K562 (cell line): ENCODE results near the gene DNMBP. TPM values are rescaled to one million over a fixed set of nuclear protein-coding genes. Genes with fewer than 3 reads are reported as not detected.

Source experiments
- BCL6 ChIP-seq: fragments of 250-450 bp; sonication (Bioruptor Pico); IDR thresholded peaks from 2 replicates; pipeline ENCODE4 v1.4.0; 2020
- CBFB ChIP-seq: sonication (generic); formaldehyde crosslinking; IDR thresholded peaks from 2 replicates; pipeline ENCODE4 v1.4.0; 2020; ENCODE audit warnings: mild to moderate bottlenecking, missing genetic modification reagents
- CBX2 ChIP-seq: fragments of 200-600 bp; sonication (generic); IDR thresholded peaks from one replicate; pipeline ENCODE4 v1.6.1; 2012; ENCODE audit warnings: mild to moderate bottlenecking, low read length, inconsistent platforms; ENCODE audit not compliant: insufficient read depth, poor library complexity, severe bottlenecking
- CHAMP1 ChIP-seq: fragments of 450-650 bp; IDR thresholded peaks from 2 replicates; pipeline ENCODE4 v1.6.1; 2016; ENCODE audit warnings: mild to moderate bottlenecking
- CTBP1 ChIP-seq: fragments of 450-650 bp; IDR thresholded peaks from 2 replicates; pipeline ENCODE4 v1.6.1; 2016; ENCODE audit warnings: borderline replicate concordance
- ETV6 ChIP-seq, 3 experiments: fragments of 150-350 bp in 1 of 3; sonication (generic) in 1 of 3; formaldehyde crosslinking in 1 of 3; IDR thresholded peaks; 2 replicates each; pipeline versions ENCODE4 v1.6.1 to v1.8.0; 2014 to 2022; ENCODE audit warnings: borderline replicate concordance in 2 of 3, low read depth in 2 of 3, antibody characterized with exemption in 1 of 3, low read length in 1 of 3, mild to moderate bottlenecking in 1 of 3, missing genetic modification reagents in 1 of 3
- GABPB1 ChIP-seq: sonication (generic); formaldehyde crosslinking; IDR thresholded peaks from 2 replicates; pipeline ENCODE4 v1.8.0; 2022; ENCODE audit warnings: mild to moderate bottlenecking, missing genetic modification reagents
- GATAD2A ChIP-seq: fragments of 450-650 bp; IDR thresholded peaks from 2 replicates; pipeline ENCODE4 v1.6.1; 2017
- GTF2B ChIP-seq: IDR thresholded peaks from 2 replicates; pipeline ENCODE4 v1.6.1; 2011; ENCODE audit not compliant: insufficient read length; ENCODE audit errors: extremely low read depth
- GTF3C2 ChIP-seq: IDR thresholded peaks from 3 replicates; pipeline ENCODE4 v1.6.1; 2011; ENCODE audit warnings: borderline replicate concordance, mild to moderate bottlenecking, moderate library complexity; ENCODE audit not compliant: insufficient read length; ENCODE audit errors: extremely low read depth
- HMGXB4 ChIP-seq: sonication (generic); formaldehyde crosslinking; IDR thresholded peaks from 2 replicates; pipeline ENCODE4 v1.8.1; 2023; ENCODE audit warnings: mild to moderate bottlenecking, missing genetic modification reagents
- MAFG ChIP-seq: fragments of 450-650 bp; conservative IDR thresholded peaks from 2 replicates; pipeline ENCODE4 v1.6.1; 2016; ENCODE audit warnings: missing genetic modification characterization, missing compliant biosample characterization
- MEIS2 ChIP-seq: fragments of 450-650 bp; IDR thresholded peaks from 2 replicates; pipeline ENCODE4 v1.6.1; 2014; ENCODE audit warnings: mild to moderate bottlenecking; ENCODE audit not compliant: partially characterized antibody
- NCOA2 ChIP-seq, 2 experiments: fragments of 450-650 bp; IDR thresholded peaks; 2 replicates each; pipeline ENCODE4 v1.6.1; 2018; ENCODE audit warnings: mild to moderate bottlenecking in 2 of 2, moderate library complexity in 1 of 2; ENCODE audit not compliant: partially characterized antibody in 2 of 2
- TARDBP ChIP-seq: fragments of 450-650 bp; IDR thresholded peaks from 2 replicates; pipeline ENCODE4 v1.6.1; 2016
- THRA ChIP-seq: fragments of 450-650 bp; IDR thresholded peaks from 2 replicates; pipeline ENCODE4 v1.6.1; 2017; ENCODE audit warnings: mild to moderate bottlenecking, moderate library complexity
- TSC22D4 ChIP-seq: fragments of 450-650 bp; IDR thresholded peaks from 2 replicates; pipeline ENCODE4 v1.6.1; 2016; ENCODE audit warnings: missing genetic modification characterization, missing biosample characterization, control low read depth
- ZNF584 ChIP-seq: fragments of 200-800 bp; sonication (Bioruptor generic); IDR thresholded peaks from 2 replicates; pipeline ENCODE4 v1.6.1; 2016; ENCODE audit warnings: low read depth, mild to moderate bottlenecking, missing genetic modification characterization, missing compliant biosample characterization
- ZSCAN32 ChIP-seq: fragments of 450-650 bp; formaldehyde crosslinking; IDR thresholded peaks from 2 replicates; pipeline ENCODE4 v1.4.0; 2020; ENCODE audit warnings: mild to moderate bottlenecking, moderate library complexity
- polyA plus RNA-seq, 8 experiments: library from polyadenylated mRNA; depleted of rRNA in 4 of 8; stranded (reverse) in 5 of 8; unstranded in 3 of 8; fragments of >200 nt; fragmentation: Nextera tagmentation in 2 of 8; fragmentation: Illumina TruSeq in 1 of 8; extraction: Ambion mirVana in 2 of 8; extraction: Trizol in 1 of 8; gene quantifications; 2 replicates each; pipeline versions ENCODE4 v1.2.1 to v1.2.3, GENCODE V29; 2011 to 2014; ENCODE audit warnings: inconsistent platforms in 1 of 8, missing spikeins in 1 of 8
- total RNA-seq, 7 experiments: library from RNA; depleted of rRNA in 6 of 7; stranded (reverse); fragments of >200 nt in 6 of 7; fragmentation: Illumina TruSeq in 2 of 7; extraction: Trizol in 2 of 7; gene quantifications; 2 replicates each; pipeline versions ENCODE4 v1.2.1 to v1.2.3, GENCODE V29; 2011 to 2021; ENCODE audit warnings: low replicate concordance in 1 of 7

DNMBP gene
- total and polyA plus RNA-seq, 9 of the 15 experiments (the other 6 are each of a cell fraction or from before 2014, with no cell fraction given) = 0.83 to 3.7 (median 2.2) TPM

- TF ChIP-seq MEIS2 (peak; percentile 69), CTBP1 (no peak), GABPB1 (no peak), CBFB (no peak), ZSCAN32 (no peak), TSC22D4 (tag) (no peak), NCOA2 (IDR thresholded peaks at IDR 0.05; ENCODE audit: partially characterized antibody in 2 of 2) (no peak), ETV6 (IDR thresholded peaks at IDR 0.05; ENCODE audit: borderline replicate concordance in 1 of 2, low read depth in 2 of 2, low read length in 1 of 2) (no peak), ETV6 (CRISPR knock-in tag; IDR thresholded peaks at IDR 0.05; ENCODE audit: borderline replicate concordance) (no peak), GATAD2A (no peak), THRA (no peak), HMGXB4 (no peak), GTF3C2 (no peak), CHAMP1 (no peak), ZNF584 (CRISPR knock-in tag) (no peak), MAFG (tag) (peak; percentile 45; the same call in 1 of the 2 replicates), CBX2 (no peak), GTF2B (no peak), BCL6 (CRISPR knock-in tag) (no peak), TARDBP (no peak)
These were observed 175.3 kb downstream of the DNMBP start (continued) for GRCh38 chr10:99834410-99834809.
